Measurements from ENCODE around the gene PTPRR.

GRCh38 chr12:70646850-70647249 lies 273.7 kb downstream of the PTPRR start:
- TF ChIP-seq, protein P1, sequence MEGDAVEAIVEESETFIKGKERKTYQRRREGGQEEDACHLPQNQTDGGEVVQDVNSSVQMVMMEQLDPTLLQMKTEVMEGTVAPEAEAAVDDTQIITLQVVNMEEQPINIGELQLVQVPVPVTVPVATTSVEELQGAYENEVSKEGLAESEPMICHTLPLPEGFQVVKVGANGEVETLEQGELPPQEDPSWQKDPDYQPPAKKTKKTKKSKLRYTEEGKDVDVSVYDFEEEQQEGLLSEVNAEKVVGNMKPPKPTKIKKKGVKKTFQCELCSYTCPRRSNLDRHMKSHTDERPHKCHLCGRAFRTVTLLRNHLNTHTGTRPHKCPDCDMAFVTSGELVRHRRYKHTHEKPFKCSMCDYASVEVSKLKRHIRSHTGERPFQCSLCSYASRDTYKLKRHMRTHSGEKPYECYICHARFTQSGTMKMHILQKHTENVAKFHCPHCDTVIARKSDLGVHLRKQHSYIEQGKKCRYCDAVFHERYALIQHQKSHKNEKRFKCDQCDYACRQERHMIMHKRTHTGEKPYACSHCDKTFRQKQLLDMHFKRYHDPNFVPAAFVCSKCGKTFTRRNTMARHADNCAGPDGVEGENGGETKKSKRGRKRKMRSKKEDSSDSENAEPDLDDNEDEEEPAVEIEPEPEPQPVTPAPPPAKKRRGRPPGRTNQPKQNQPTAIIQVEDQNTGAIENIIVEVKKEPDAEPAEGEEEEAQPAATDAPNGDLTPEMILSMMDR (IDR thresholded peaks at IDR 0.05) = no peak
- no peak for TF ChIP-seq POLR2A (IDR thresholded peaks at IDR 0.05)
- no peak for TF ChIP-seq POLR2AphosphoS5 (IDR thresholded peaks at IDR 0.05; ENCODE audit: insufficient read depth in 1 of 2, low read depth in 1 of 2)
